GM12878 (cell line): ENCODE data around the gene ATXN7L3B. TPM values are rescaled to one million over a fixed set of nuclear protein-coding genes. Genes with fewer than 3 reads are reported as not detected.

ENCODE experiments used
- ATAC-seq: fragments of 200-7000 bp; cut with Tn5 transposase; 3 replicates; pipeline ENCODE4 v1.9.1; 2020; ENCODE audit warnings: mild to moderate bottlenecking, moderate library complexity
- BruUV-seq: library from RNA; stranded (reverse); fragments of 400-500 nt; replicated peaks from 2 replicates; lab custom pipeline; 2021; lab: Mats Ljungman, UMichigan
- CTCF ChIA-PET: fragments of 300-600 bp; sonication (Branson Sonifier 250); formaldehyde crosslinking; extraction: SDS; loops from one replicate; lab custom pipeline; 2021; ENCODE audit warnings: inconsistent platforms; lab: Yijun Ruan, JAX
- POLR2A ChIA-PET: fragments of 350-600 bp; formaldehyde crosslinking; extraction: SDS; loops from one replicate; lab custom pipeline; 2021; ENCODE audit warnings: inconsistent platforms; lab: Charles Lee
- RAD21 ChIA-PET: fragments of 300-600 bp; sonication (Branson Sonifier 250); formaldehyde crosslinking; loops from one replicate; lab custom pipeline; 2023; ENCODE audit warnings: antibody characterized with exemption; ENCODE audit not compliant: unreplicated experiment; lab: Charles Lee
- SMC1A ChIA-PET: fragments of 300-600 bp; sonication (Branson Sonifier 250); formaldehyde crosslinking; loops from one replicate; lab custom pipeline; 2023; ENCODE audit not compliant: unreplicated experiment, uncharacterized antibody; lab: Charles Lee
- DNase-seq: peaks from one replicate; pipeline ENCODE4 v3.0.0-alpha.2; 2011; ENCODE audit warnings: low read depth, low spot score
- FAIRE-seq: peaks from 3 replicates; lab custom pipeline; 2011; peaks lifted over from hg19 to GRCh38; lab: Jason Lieb, UNC
- H2AFZ ChIP-seq: 2 replicates; pipeline ENCODE4 v1.6.0; 2011; ENCODE audit warnings: low read depth, low read length, control low read depth; ENCODE audit not compliant: control insufficient read depth
- H3K27ac ChIP-seq: 2 replicates; pipeline ENCODE4 v1.5.1; 2011; ENCODE audit warnings: control low read depth; ENCODE audit not compliant: control insufficient read depth, insufficient read depth
- H3K27me3 ChIP-seq, 2 experiments: replicated peaks in 1 of 2; 2 replicates each; pipeline versions ENCODE4 v1.6.0 to v1.6.1; 2011; ENCODE audit warnings: low read length in 1 of 2; ENCODE audit not compliant: control insufficient read depth in 2 of 2, insufficient read depth in 2 of 2
- H3K36me3 ChIP-seq, 2 experiments: 2 replicates each; pipeline ENCODE4 v1.5.1; 2011; ENCODE audit warnings: low read length in 1 of 2; ENCODE audit not compliant: control insufficient read depth in 2 of 2, insufficient read depth in 2 of 2
- H3K4me1 ChIP-seq: 2 replicates; pipeline ENCODE4 v1.6.1; 2011; ENCODE audit warnings: mild to moderate bottlenecking, low read length, moderate library complexity, mixed read lengths; ENCODE audit not compliant: control insufficient read depth, insufficient read depth
- H3K4me2 ChIP-seq: 2 replicates; pipeline ENCODE4 v1.6.0; 2011; ENCODE audit warnings: control low read depth; ENCODE audit not compliant: control insufficient read depth, insufficient read depth
- H3K4me3 ChIP-seq: fragments of 200-600 bp; sonication (generic); 2 replicates; pipeline ENCODE4 v1.5.1; 2016
- H3K79me2 ChIP-seq: 2 replicates; pipeline ENCODE4 v1.6.0; 2011; ENCODE audit warnings: low read length; ENCODE audit not compliant: control insufficient read depth, insufficient read depth
- H3K9ac ChIP-seq: 2 replicates; pipeline ENCODE4 v1.8.0; 2011; ENCODE audit warnings: low read length, control low read depth, mixed read lengths; ENCODE audit not compliant: control insufficient read depth, insufficient read depth
- H3K9me3 ChIP-seq: replicated peaks from 3 replicates; pipeline ENCODE4 v1.5.1; 2011; ENCODE audit warnings: mild to moderate bottlenecking, low read length; ENCODE audit not compliant: control insufficient read depth, insufficient read depth
- H4K20me1 ChIP-seq: 2 replicates; pipeline ENCODE4 v1.6.0; 2011; ENCODE audit not compliant: control insufficient read depth, insufficient read depth
- CUX1 ChIP-seq: IDR thresholded peaks from 2 replicates; pipeline ENCODE4 v1.6.1; 2012; ENCODE audit warnings: improper control_type of control experiment, low read depth, low read length; ENCODE audit not compliant: insufficient replicate concordance
- FOS ChIP-seq: IDR thresholded peaks from 3 replicates; pipeline ENCODE4 v1.6.1; 2011; ENCODE audit warnings: borderline replicate concordance; ENCODE audit not compliant: insufficient read length; ENCODE audit errors: extremely low read depth
- IRF4 ChIP-seq: IDR thresholded peaks from 2 replicates; pipeline ENCODE4 v1.6.1; 2011; ENCODE audit warnings: low read depth, low read length
- JUND ChIP-seq: IDR thresholded peaks from 2 replicates; pipeline ENCODE4 v1.6.1; 2012; ENCODE audit warnings: low read depth, mild to moderate bottlenecking, low read length, improper control_type of control experiment, moderate library complexity
- MTA3 ChIP-seq: IDR thresholded peaks from 2 replicates; pipeline ENCODE4 v1.6.1; 2012; ENCODE audit warnings: low read length, inconsistent platforms, borderline replicate concordance
- NFIC ChIP-seq: IDR thresholded peaks from 2 replicates; pipeline ENCODE4 v1.6.1; 2012; ENCODE audit warnings: low read depth, mild to moderate bottlenecking, inconsistent platforms, low read length, moderate library complexity
- NRF1 ChIP-seq: conservative IDR thresholded peaks from 2 replicates; pipeline ENCODE4 v1.6.1; 2011; ENCODE audit warnings: mild to moderate bottlenecking, low read depth, low read length, improper control_type of control experiment
- RBBP5 ChIP-seq: fragments of 200-600 bp; sonication (generic); conservative IDR thresholded peaks from 2 replicates; pipeline ENCODE4 v1.6.1; 2016
- TAF1 ChIP-seq: IDR thresholded peaks from 2 replicates; pipeline ENCODE4 v1.6.1; 2011; ENCODE audit warnings: mild to moderate bottlenecking, low read depth, low read length, borderline replicate concordance
- WGBS: methylation state at CpG from one replicate; pipeline ENCODE4 v1.1.6; 2016; ENCODE audit warnings: low lambda C conversion rate; ENCODE audit not compliant: insufficient replicate concordance, insufficient coverage; ENCODE audit errors: missing lambda C conversion rate; 5-methylcytosine and 5-hydroxymethylcytosine counted together
- in situ Hi-C: fragments of 300-500 bp; cut with MboI; formaldehyde crosslinking; loops from 9 replicates; pipeline ENCODE4 v1.14.3; 2018; ENCODE audit warnings: mixed read lengths
- intact Hi-C: fragments of 100-400 bp; cut with micrococcal nuclease; formaldehyde crosslinking; loops from one replicate; pipeline ENCODE4 v1.14.2; 2022; ENCODE audit not compliant: unreplicated experiment
- polyA plus RNA-seq, 11 experiments: library from polyadenylated mRNA; depleted of rRNA in 4 of 11; unstranded in 6 of 11; stranded (reverse) in 5 of 11; fragments of >200 nt; fragmentation: Nextera tagmentation in 4 of 11; fragmentation: Illumina TruSeq in 1 of 11; extraction: Ambion mirVana in 4 of 11; extraction: Trizol in 1 of 11; gene quantifications; 1 replicate in 1 of 11; 2 replicates in 10 of 11; pipeline versions ENCODE4 v1.2.1 to v1.2.3, GENCODE V29; 2011 to 2016; ENCODE audit warnings: inconsistent platforms in 2 of 11, missing spikeins in 2 of 11, low read depth in 1 of 11
- total RNA-seq, 4 experiments: library from RNA; depleted of rRNA in 3 of 4; stranded (reverse); fragments of >200 nt in 3 of 4; fragmentation: Illumina TruSeq in 1 of 4; extraction: Trizol in 1 of 4; gene quantifications; 2 replicates each; pipeline versions ENCODE4 v1.2.1 to v1.2.3, GENCODE V29; 2013 to 2021

The ATXN7L3B gene
- total and polyA plus RNA-seq, 10 of the 15 experiments (the other 5 are each of a cell fraction or from before 2014, with no cell fraction given): 6.3 to 36.1 (median 21.7) TPM

- TF ChIP-seq MTA3 (no peak), JUND (no peak)
These were observed 26.3 kb downstream of the ATXN7L3B start (continued) for GRCh38 chr12:74563927-74564326.

GRCh38 chr12:74578486-74578885 lies 40.9 kb downstream of the ATXN7L3B start:
- no peaks in the 10 kb centered on the region for H3K9me3 ChIP-seq
- no peak overlapping the region for H3K27ac ChIP-seq
- no peaks in the 10 kb centered on the region for H3K4me1 ChIP-seq
- TF ChIP-seq TAF1: no peak
- TF ChIP-seq IRF4: no peak
- no peak for TF ChIP-seq NFIC
- TF ChIP-seq NRF1: no peak
- TF ChIP-seq CUX1: no peak
- TF ChIP-seq FOS: no peak
- TF ChIP-seq RBBP5: no peak
- CTCF ChIA-PET: no interaction called here
- H3K4me2 ChIP-seq: no peak overlapping the region
- no peak overlapping the region for H2AFZ ChIP-seq
- POLR2A ChIA-PET: no interaction called here
- H3K79me2 ChIP-seq: no peaks in the 10 kb centered on the region
- no peak overlapping the region for H3K9ac ChIP-seq
- FAIRE-seq (no peak), ATAC-seq (no peak), DNase-seq (no peak)
- WGBS: 20% methylated on average over 2 of the region's 2 CpGs
- intact Hi-C loops (no loop called here), in situ Hi-C loops (no loop called here)
- no peak overlapping the region for H3K4me3 ChIP-seq
- RAD21 ChIA-PET: no interaction called here
- BruUV-seq: no TSS peak
- SMC1A ChIA-PET: no interaction called here
- H4K20me1 ChIP-seq: no peaks in the 10 kb centered on the region
- no peaks in the 10 kb centered on the region for H3K27me3 ChIP-seq
- no peaks in the 10 kb centered on the region for H3K36me3 ChIP-seq
